SK-N-SH (cell line): ENCODE data around the gene FUT2. TPM values are rescaled to one million over a fixed set of nuclear protein-coding genes. Genes with fewer than 3 reads are reported as not detected.

Source experiments
- CTCF ChIA-PET: fragments of 300-600, 350-600 bp; formaldehyde crosslinking; extraction: SDS; loops from one replicate; lab custom pipeline; 2021; lab: Yijun Ruan, JAX
- POLR2A ChIA-PET: fragments of 350-600 bp; sonication (Branson Sonifier 250); formaldehyde crosslinking; extraction: SDS; loops from one replicate; lab custom pipeline; 2020; ENCODE audit warnings: antibody characterized with exemption, inconsistent platforms; lab: Yijun Ruan, JAX
- DNase-seq: peaks from one replicate; pipeline ENCODE4 v3.0.0; 2012
- H2AFZ ChIP-seq: fragments of 200-600 bp; sonication (generic); 2 replicates; pipeline ENCODE4 v1.8.1; 2016; ENCODE audit warnings: antibody characterized with exemption, mild to moderate bottlenecking, low read depth
- H3F3A ChIP-seq: fragments of 200-600 bp; sonication (generic); replicated peaks from 2 replicates; pipeline ENCODE3; 2016; ENCODE audit warnings: antibody characterized with exemption, mild to moderate bottlenecking; ENCODE audit not compliant: insufficient read depth
- H3K27ac ChIP-seq, 2 experiments: fragments of 200-500 bp in 1 of 2; fragments of 200-600 bp in 1 of 2; sonication (Bioruptor generic) in 1 of 2; sonication (generic), shearing (Covaris generic) in 1 of 2; 2 replicates each; pipeline versions ENCODE4 v1.5.1 to v1.6.1; 2014 to 2016; ENCODE audit warnings: low read depth in 2 of 2, inconsistent platforms in 1 of 2, low read length in 1 of 2, mild to moderate bottlenecking in 1 of 2, mixed read lengths in 1 of 2
- H3K27me3 ChIP-seq: fragments of 200-600 bp; sonication (generic), shearing (Covaris generic); 2 replicates; pipeline ENCODE4 v1.6.1; 2016; ENCODE audit warnings: mixed run types; ENCODE audit not compliant: insufficient read depth
- H3K36me3 ChIP-seq, 2 experiments: fragments of 200-500 bp in 1 of 2; fragments of 200-600 bp in 1 of 2; sonication (Bioruptor generic) in 1 of 2; sonication (generic) in 1 of 2; replicated peaks in 1 of 2; 2 replicates each; pipeline versions ENCODE3 to v1.5.1; 2014 to 2016; ENCODE audit warnings: low read length in 1 of 2, mild to moderate bottlenecking in 1 of 2; ENCODE audit not compliant: insufficient read depth in 2 of 2, control insufficient read depth in 1 of 2
- H3K4me1 ChIP-seq, 2 experiments: fragments of 200-500 bp in 1 of 2; fragments of 200-600 bp in 1 of 2; sonication (Bioruptor generic) in 1 of 2; sonication (generic), shearing (Covaris generic) in 1 of 2; 2 replicates each; pipeline versions ENCODE4 v1.5.1 to v1.6.1; 2014 to 2016; ENCODE audit warnings: low read depth in 1 of 2, low read length in 1 of 2, mixed run types in 1 of 2; ENCODE audit not compliant: insufficient read depth in 2 of 2, control insufficient read depth in 1 of 2
- H3K4me2 ChIP-seq: fragments of 200-600 bp; sonication (generic), shearing (Covaris generic); 2 replicates; pipeline ENCODE4 v1.6.1; 2017; ENCODE audit warnings: mixed run types
- H3K4me3 ChIP-seq, 2 experiments: fragments of 200-500 bp in 1 of 2; fragments of 200-600 bp in 1 of 2; sonication (Bioruptor generic) in 1 of 2; sonication (generic), shearing (Covaris generic) in 1 of 2; 2 replicates each; pipeline versions ENCODE4 v1.5.1 to v1.8.1; 2014 to 2016; ENCODE audit warnings: low read depth in 2 of 2, inconsistent platforms in 1 of 2, low read length in 1 of 2, mild to moderate bottlenecking in 1 of 2, mixed read lengths in 1 of 2, moderate library complexity in 1 of 2
- H3K79me2 ChIP-seq: fragments of 200-600 bp; sonication (generic); 2 replicates; pipeline ENCODE4 v1.8.1; 2017; ENCODE audit warnings: mild to moderate bottlenecking; ENCODE audit not compliant: insufficient read depth
- H3K9ac ChIP-seq: fragments of 200-600 bp; sonication (generic); 2 replicates; pipeline ENCODE4 v1.6.1; 2017; ENCODE audit warnings: mixed run types
- H3K9me2 ChIP-seq: fragments of 200-600 bp; sonication (generic); 2 replicates; pipeline ENCODE4 v1.6.1; 2017; ENCODE audit warnings: mixed run types
- H3K9me3 ChIP-seq: fragments of 200-600 bp; sonication (generic); 2 replicates; pipeline ENCODE4 v1.6.1; 2017; ENCODE audit warnings: mixed run types, mild to moderate bottlenecking, moderate library complexity
- H4K20me1 ChIP-seq: fragments of 200-600 bp; sonication (generic); 2 replicates; pipeline ENCODE4 v1.6.1; 2017; ENCODE audit warnings: mild to moderate bottlenecking, mixed run types; ENCODE audit not compliant: insufficient read depth
- CHD2 ChIP-seq: fragments of 150-350 bp; IDR thresholded peaks from 2 replicates; pipeline ENCODE4 v1.6.1; 2018; ENCODE audit warnings: low read length; ENCODE audit not compliant: partially characterized antibody
- ELF1 ChIP-seq: IDR thresholded peaks from 2 replicates; pipeline ENCODE4 v1.4.0; 2012
- EP300 ChIP-seq, 2 experiments: IDR thresholded peaks; 2 replicates each; pipeline versions ENCODE4 v1.4.0 to v1.6.1; 2012; ENCODE audit warnings: borderline replicate concordance in 1 of 2, low read depth in 1 of 2, low read length in 1 of 2
- EZH2phosphoT487 ChIP-seq: fragments of 200-600 bp; sonication (generic); IDR thresholded peaks from 2 replicates; pipeline ENCODE4 v1.6.1; 2017; ENCODE audit warnings: low read depth, mixed run types, mild to moderate bottlenecking, antibody characterized with exemption, moderate library complexity, borderline replicate concordance
- FOXM1 ChIP-seq: IDR thresholded peaks from 2 replicates; pipeline ENCODE4 v1.4.0; 2012; ENCODE audit warnings: low read depth, mild to moderate bottlenecking
- GATA2 ChIP-seq: sonication (generic); formaldehyde crosslinking; IDR thresholded peaks from 2 replicates; pipeline ENCODE4 v1.5.0; 2020; ENCODE audit warnings: mild to moderate bottlenecking, missing genetic modification reagents
- JUND ChIP-seq: IDR thresholded peaks from 2 replicates; pipeline ENCODE4 v1.4.0; 2012
- MXI1 ChIP-seq: IDR thresholded peaks from 2 replicates; pipeline ENCODE4 v1.6.1; 2012; ENCODE audit warnings: mild to moderate bottlenecking, low read depth, low read length, improper control_type of control experiment
- NFIC ChIP-seq: IDR thresholded peaks from 2 replicates; pipeline ENCODE4 v1.4.0; 2012; ENCODE audit warnings: borderline replicate concordance
- POLR2AphosphoS5 ChIP-seq: IDR thresholded peaks from 2 replicates; pipeline ENCODE4 v1.6.1; 2012; ENCODE audit warnings: low read depth, low read length
- RCOR1 ChIP-seq: fragments of 150-350 bp; IDR thresholded peaks from 2 replicates; pipeline ENCODE4 v1.6.1; 2017; ENCODE audit warnings: antibody characterized with exemption, low read length
- RXRA ChIP-seq: IDR thresholded peaks from 2 replicates; pipeline ENCODE4 v1.4.0; 2012; ENCODE audit warnings: low read depth, mild to moderate bottlenecking, borderline replicate concordance
- SIN3A ChIP-seq: IDR thresholded peaks from 2 replicates; pipeline ENCODE4 v1.6.1; 2012; ENCODE audit warnings: low read depth, mild to moderate bottlenecking, low read length, moderate library complexity, borderline replicate concordance
- TAF1 ChIP-seq: IDR thresholded peaks from 2 replicates; pipeline ENCODE4 v1.6.1; 2012; ENCODE audit warnings: low read depth, mild to moderate bottlenecking, low read length, moderate library complexity, borderline replicate concordance
- TCF12 ChIP-seq: IDR thresholded peaks from 2 replicates; pipeline ENCODE4 v1.4.0; 2012
- ZBTB33 ChIP-seq: IDR thresholded peaks from 2 replicates; pipeline ENCODE4 v1.4.0; 2012; ENCODE audit warnings: low read depth, borderline replicate concordance
- WGBS: methylation state at CpG from one replicate; pipeline ENCODE4 v1.1.6; 2017; ENCODE audit warnings: low lambda C conversion rate; 5-methylcytosine and 5-hydroxymethylcytosine counted together
- polyA plus RNA-seq, 3 experiments: library from polyadenylated mRNA; depleted of rRNA; stranded (reverse); fragments of >200 nt; gene quantifications; 2 replicates each; pipeline ENCODE4 v1.2.3, GENCODE V29; 2012
- TF ChIP-seq, protein P1 (sequence below): IDR thresholded peaks from 2 replicates; pipeline ENCODE4 v1.6.1; 2012; ENCODE audit warnings: mild to moderate bottlenecking, low read depth, low read length, moderate library complexity
- TF ChIP-seq, protein P2 (sequence below): IDR thresholded peaks from 2 replicates; pipeline ENCODE4 v1.4.0; 2012; ENCODE audit warnings: low read depth, borderline replicate concordance
- TF ChIP-seq, protein P3 (sequence below): fragments of 200-600 bp; sonication (generic); IDR thresholded peaks from 2 replicates; pipeline ENCODE4 v1.6.1; 2017; ENCODE audit warnings: antibody characterized with exemption, mild to moderate bottlenecking, moderate library complexity

Gene FUT2
- polyA plus RNA-seq, 1 of the 3 experiments (the other 2 are of a cell fraction): not detected

DNA sequence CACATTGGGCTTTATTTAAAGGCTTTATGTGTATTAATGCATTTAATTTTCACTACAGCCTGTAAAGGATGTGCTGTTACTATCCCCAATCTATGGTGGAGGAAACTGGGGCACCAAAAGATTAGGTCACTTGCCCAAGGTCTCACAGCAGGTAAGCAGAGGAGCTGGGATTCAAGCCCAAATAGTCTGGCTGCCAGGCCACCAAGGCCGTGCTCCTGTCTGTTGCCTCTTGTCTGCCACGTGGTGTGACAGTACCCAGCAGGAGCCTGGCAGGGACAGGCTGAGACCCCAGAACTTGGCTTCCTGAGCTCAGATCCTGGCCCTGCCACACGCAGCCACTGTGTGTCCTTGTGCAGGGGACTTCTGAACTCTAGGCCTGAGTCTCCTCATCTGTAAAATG, 27.4 kb upstream of the FUT2 start:
- 29% methylated on average over 1 of the region's 3 CpGs for WGBS
- CTCF ChIA-PET: interaction anchor here (1.1 kb wide), 1 partner anchor 22 kb away, joined by 3 read pairs; no protein-coding TSS in a partner anchor

More for the DNA sequence above, 27.4 kb upstream of the FUT2 start:
- TF ChIP-seq, protein P1, sequence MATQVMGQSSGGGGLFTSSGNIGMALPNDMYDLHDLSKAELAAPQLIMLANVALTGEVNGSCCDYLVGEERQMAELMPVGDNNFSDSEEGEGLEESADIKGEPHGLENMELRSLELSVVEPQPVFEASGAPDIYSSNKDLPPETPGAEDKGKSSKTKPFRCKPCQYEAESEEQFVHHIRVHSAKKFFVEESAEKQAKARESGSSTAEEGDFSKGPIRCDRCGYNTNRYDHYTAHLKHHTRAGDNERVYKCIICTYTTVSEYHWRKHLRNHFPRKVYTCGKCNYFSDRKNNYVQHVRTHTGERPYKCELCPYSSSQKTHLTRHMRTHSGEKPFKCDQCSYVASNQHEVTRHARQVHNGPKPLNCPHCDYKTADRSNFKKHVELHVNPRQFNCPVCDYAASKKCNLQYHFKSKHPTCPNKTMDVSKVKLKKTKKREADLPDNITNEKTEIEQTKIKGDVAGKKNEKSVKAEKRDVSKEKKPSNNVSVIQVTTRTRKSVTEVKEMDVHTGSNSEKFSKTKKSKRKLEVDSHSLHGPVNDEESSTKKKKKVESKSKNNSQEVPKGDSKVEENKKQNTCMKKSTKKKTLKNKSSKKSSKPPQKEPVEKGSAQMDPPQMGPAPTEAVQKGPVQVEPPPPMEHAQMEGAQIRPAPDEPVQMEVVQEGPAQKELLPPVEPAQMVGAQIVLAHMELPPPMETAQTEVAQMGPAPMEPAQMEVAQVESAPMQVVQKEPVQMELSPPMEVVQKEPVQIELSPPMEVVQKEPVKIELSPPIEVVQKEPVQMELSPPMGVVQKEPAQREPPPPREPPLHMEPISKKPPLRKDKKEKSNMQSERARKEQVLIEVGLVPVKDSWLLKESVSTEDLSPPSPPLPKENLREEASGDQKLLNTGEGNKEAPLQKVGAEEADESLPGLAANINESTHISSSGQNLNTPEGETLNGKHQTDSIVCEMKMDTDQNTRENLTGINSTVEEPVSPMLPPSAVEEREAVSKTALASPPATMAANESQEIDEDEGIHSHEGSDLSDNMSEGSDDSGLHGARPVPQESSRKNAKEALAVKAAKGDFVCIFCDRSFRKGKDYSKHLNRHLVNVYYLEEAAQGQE: no peak
- no peak for TF ChIP-seq RCOR1
- TF ChIP-seq ELF1: no peak
- TF ChIP-seq SIN3A: no peak
- no peak for TF ChIP-seq FOXM1
- TF ChIP-seq, protein P2, sequence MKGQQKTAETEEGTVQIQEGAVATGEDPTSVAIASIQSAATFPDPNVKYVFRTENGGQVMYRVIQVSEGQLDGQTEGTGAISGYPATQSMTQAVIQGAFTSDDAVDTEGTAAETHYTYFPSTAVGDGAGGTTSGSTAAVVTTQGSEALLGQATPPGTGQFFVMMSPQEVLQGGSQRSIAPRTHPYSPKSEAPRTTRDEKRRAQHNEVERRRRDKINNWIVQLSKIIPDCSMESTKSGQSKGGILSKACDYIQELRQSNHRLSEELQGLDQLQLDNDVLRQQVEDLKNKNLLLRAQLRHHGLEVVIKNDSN: no peak
- no peak for TF ChIP-seq GATA2 (CRISPR knock-in tag)
- TF ChIP-seq CHD2: no peak
- no peak for TF ChIP-seq JUND
- no peak for TF ChIP-seq TAF1
- no peak for TF ChIP-seq RXRA
- no peak for TF ChIP-seq MXI1
- no peak for TF ChIP-seq POLR2AphosphoS5
- TF ChIP-seq, protein P3, sequence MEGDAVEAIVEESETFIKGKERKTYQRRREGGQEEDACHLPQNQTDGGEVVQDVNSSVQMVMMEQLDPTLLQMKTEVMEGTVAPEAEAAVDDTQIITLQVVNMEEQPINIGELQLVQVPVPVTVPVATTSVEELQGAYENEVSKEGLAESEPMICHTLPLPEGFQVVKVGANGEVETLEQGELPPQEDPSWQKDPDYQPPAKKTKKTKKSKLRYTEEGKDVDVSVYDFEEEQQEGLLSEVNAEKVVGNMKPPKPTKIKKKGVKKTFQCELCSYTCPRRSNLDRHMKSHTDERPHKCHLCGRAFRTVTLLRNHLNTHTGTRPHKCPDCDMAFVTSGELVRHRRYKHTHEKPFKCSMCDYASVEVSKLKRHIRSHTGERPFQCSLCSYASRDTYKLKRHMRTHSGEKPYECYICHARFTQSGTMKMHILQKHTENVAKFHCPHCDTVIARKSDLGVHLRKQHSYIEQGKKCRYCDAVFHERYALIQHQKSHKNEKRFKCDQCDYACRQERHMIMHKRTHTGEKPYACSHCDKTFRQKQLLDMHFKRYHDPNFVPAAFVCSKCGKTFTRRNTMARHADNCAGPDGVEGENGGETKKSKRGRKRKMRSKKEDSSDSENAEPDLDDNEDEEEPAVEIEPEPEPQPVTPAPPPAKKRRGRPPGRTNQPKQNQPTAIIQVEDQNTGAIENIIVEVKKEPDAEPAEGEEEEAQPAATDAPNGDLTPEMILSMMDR: no peak
- no peak for TF ChIP-seq ZBTB33
- no peak for TF ChIP-seq TCF12
- no peak for TF ChIP-seq EP300 (IDR thresholded peaks at IDR 0.05; ENCODE audit: borderline replicate concordance in 1 of 2, low read depth in 1 of 2, low read length in 1 of 2)
- TF ChIP-seq NFIC: no peak
- no peak for TF ChIP-seq EZH2phosphoT487
- no peaks in the 10 kb centered on the region for H3K4me1 ChIP-seq
- no peaks in the 10 kb centered on the region for H3K27me3 ChIP-seq
- no peaks in the 10 kb centered on the region for H3K9me2 ChIP-seq
- no peak overlapping the region for H2AFZ ChIP-seq
- no peak overlapping the region for H3K4me2 ChIP-seq
- H3K4me3 ChIP-seq: no peak overlapping the region
- POLR2A ChIA-PET: interaction anchor here (0.9 kb wide), 1 partner anchor 14 kb away, joined by 3 read pairs; no protein-coding TSS in a partner anchor
- H3K27ac ChIP-seq: no peak overlapping the region
- DNase-seq: no peak
- H3K79me2 ChIP-seq: no peaks in the 10 kb centered on the region
- no peak overlapping the region for H3K9ac ChIP-seq
- H3K9me3 ChIP-seq: no peaks in the 10 kb centered on the region
- no peaks in the 10 kb centered on the region for H3F3A ChIP-seq
- H4K20me1 ChIP-seq: no peaks in the 10 kb centered on the region
- no peaks in the 10 kb centered on the region for H3K36me3 ChIP-seq
